ENCODE data around the gene LIF. TPM values are rescaled to one million over a fixed set of nuclear protein-coding genes. Genes with fewer than 3 reads are reported as not detected.
A peak's percentile ranks its signal among the peaks of the same experiment; 100 is the strongest.

LIF gene
- total RNA-seq, 1 donor from 2014 or later: 0.27 TPM

- intact Hi-C loops (cut with DNase I): loop anchor here (5.0 kb wide), 1 partner anchor 43 kb away; no protein-coding TSS in a partner anchor
- ATAC-seq: no peak
- DNase-seq (ENCODE audit: missing footprints): peak; percentile 17
Observed at GRCh38 chr22:30250039-30250565, 3.5 kb upstream of the LIF start.

DNA sequence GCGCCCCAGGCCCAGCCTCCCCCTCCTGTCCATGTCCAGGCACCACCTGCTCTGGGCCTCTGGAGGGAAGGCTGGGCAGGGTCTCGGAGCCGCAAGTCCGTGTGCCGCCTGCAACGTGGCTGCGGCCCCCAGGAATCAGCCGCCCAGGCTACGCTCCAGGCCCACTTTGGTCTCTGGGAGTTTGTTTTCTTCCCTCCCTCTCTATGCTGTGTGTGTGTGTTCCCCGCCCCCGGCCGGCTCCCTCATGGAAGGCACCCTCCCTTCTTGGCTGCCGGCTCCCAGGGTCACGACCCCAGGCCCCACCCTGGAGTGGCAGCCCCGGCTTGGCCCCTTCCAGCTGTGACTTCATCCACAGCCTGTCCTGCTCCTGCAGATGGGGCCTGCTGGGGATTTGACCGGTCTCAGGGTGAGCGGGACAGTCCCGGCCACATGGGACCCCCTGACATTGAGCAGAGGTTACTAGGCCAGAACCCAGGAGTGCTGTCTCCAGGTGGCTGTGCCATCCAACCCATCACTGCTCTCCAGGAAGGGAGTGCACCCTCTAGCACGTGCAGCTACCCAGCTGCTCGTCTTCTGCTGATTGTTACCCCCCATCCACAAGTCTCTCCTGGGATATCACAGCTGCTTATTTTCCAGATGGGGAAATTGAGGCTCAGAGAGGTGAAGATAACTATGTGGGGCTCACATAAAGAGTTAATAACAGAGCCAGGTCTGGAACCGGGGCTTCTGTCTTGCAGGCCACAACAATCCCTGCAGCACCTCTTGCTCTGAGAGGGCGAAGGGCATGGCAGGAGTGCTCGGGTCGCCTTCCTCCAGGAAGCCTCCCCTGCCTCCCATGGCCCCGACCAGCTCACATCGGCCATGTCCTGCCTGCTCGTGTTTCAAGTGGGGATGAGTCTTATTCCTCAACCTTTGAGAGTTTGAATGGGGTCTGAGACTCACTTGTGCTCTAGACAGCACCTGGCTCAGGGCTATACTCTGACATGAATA lies 2.8 kb upstream of the LIF start:
- intact Hi-C loops (cut with DNase I): loop anchor here (5.0 kb wide), 1 partner anchor 42 kb away; no protein-coding TSS in a partner anchor
- peak; percentile 85 for DNase-seq (ENCODE audit: missing footprints)
- ATAC-seq: peak; percentile 68

- peak; percentile 17 for DNase-seq (ENCODE audit: missing footprints)
- no peak for ATAC-seq
- intact Hi-C loops (cut with DNase I): no loop called here
Observed at GRCh38 chr22:30248484-30248883, 1.9 kb upstream of the LIF start.

DNA sequence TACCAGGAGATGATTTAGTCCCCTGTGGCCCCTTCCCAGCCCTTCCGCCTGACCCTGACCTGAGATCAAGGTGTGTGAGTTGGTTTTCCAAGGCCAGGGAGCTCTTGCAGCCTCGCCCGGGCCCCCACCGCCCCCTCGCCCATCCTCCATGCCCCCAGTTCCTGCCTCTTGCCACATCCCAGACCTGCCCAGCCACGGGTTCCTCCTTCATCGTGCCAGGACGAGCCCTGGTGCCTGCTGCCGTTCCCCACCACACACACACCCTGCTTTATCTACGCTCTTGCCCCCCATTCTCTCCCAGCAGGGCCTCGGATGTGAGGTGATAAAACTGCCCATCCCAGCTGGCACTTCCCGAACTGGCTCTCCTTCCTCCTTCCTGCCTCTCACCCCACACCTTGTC lies 1.4 kb upstream of the LIF start:
- intact Hi-C loops (cut with DNase I): no loop called here
- ATAC-seq (no peak), DNase-seq (ENCODE audit: missing footprints) (peak; percentile 26)

DNA sequence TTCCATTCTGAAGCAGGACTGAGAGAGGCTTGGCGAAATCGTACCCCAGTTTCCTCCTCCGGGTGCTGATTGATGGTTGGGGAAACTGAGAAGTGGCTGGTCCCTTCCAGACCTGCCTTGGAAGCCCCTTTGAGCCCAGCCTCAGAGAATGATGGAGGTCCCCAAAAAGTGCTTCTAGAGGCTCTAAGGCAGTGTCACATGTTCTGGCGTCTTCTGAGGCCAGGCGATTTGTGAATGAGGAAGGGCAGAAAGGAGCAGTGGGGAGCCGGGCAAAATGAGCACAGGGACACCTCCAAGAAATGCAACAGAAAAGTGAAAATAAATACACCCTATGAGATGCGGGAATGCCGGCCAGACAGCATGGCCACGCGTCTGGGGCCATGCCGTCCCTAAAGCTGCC lies 1.0 kb upstream of the LIF start:
- peak; percentile 5 for DNase-seq (ENCODE audit: missing footprints)
- no peak for ATAC-seq
- intact Hi-C loops (cut with DNase I): no loop called here

DNA sequence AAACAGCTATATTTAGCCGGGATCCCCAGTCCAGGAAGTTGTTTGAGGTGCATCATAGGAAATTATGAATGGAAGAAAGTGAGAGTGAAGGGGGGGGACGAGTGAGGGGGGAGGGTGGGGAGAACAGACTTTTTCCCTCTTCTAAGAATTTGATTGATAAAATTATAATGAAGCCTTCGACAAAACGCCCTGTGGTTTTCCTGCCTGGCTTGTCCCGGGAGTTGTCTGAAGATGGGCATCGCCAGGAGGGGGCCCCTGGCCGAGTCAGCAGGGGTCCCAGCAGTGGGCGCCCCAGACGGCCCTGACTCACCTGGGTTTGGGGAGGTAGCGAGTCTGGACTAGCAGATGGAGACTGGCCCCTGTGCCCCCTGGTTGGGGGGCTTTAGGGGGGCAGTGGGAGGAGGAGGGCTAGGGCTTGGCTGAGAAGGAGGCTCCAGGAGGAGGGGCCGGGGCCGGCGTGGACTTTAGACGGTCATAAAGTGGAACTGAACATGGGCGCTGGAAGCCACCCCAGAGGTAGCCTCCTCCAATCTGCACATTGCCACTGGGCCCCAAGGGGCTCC lies 336 bp upstream of the LIF start:
- DNase-seq (ENCODE audit: missing footprints) (peak; percentile 57), ATAC-seq (no peak)
- intact Hi-C loops (cut with DNase I): no loop called here

GRCh38 chr22:30245181-30245984 lies 1.2 kb downstream of the LIF start:
- intact Hi-C loops (cut with DNase I): no loop called here
- ATAC-seq (no peak), DNase-seq (ENCODE audit: missing footprints) (peak; percentile 41)

DNA sequence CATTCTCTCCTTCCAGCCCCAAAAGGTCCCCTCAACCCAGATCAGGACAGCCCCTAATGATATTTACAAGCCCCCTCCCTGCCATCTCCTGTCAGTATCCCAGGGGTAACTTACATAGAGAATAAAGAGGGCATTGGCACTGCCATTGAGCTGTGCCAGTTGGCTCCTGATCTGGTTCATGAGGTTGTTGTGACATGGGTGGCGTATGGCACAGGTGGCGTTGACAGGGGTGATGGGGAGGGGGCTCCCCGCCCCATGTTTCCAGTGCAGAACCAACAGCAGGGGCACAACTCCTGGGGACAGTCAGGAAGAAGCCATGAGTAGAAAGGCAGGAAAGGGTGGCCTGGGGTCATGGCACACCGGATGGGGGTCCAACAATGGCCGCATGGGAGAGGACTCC lies 1.9 kb downstream of the LIF start:
- no peak for ATAC-seq
- DNase-seq (ENCODE audit: missing footprints): peak; percentile 1
- intact Hi-C loops (cut with DNase I): no loop called here

DNA sequence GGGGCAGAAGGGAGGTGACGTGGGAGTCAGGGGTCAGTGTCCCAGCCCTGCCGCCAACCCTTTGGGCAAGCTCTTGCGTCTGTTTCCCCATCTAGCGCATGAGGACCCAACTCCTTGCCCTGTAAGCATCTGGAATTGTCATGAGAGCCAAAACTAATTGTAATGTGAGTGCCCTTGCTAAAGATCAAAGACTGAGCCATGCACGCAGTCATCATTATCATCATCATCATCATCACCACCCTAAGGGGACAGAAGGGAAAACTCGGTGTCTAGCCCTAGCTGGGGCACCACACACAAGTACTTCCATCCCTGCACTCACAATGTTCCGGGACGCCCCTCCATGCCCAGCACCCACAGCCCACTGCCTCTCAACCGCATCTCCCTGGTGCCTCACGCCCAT lies 2.5 kb downstream of the LIF start:
- ATAC-seq (no peak), DNase-seq (ENCODE audit: missing footprints) (no peak)
- intact Hi-C loops (cut with DNase I): no loop called here

GRCh38 chr22:30243661-30244060 lies 2.9 kb downstream of the LIF start:
- ATAC-seq: no peak
- intact Hi-C loops (cut with DNase I): no loop called here
- peak; percentile 52 for DNase-seq (ENCODE audit: missing footprints)

DNA sequence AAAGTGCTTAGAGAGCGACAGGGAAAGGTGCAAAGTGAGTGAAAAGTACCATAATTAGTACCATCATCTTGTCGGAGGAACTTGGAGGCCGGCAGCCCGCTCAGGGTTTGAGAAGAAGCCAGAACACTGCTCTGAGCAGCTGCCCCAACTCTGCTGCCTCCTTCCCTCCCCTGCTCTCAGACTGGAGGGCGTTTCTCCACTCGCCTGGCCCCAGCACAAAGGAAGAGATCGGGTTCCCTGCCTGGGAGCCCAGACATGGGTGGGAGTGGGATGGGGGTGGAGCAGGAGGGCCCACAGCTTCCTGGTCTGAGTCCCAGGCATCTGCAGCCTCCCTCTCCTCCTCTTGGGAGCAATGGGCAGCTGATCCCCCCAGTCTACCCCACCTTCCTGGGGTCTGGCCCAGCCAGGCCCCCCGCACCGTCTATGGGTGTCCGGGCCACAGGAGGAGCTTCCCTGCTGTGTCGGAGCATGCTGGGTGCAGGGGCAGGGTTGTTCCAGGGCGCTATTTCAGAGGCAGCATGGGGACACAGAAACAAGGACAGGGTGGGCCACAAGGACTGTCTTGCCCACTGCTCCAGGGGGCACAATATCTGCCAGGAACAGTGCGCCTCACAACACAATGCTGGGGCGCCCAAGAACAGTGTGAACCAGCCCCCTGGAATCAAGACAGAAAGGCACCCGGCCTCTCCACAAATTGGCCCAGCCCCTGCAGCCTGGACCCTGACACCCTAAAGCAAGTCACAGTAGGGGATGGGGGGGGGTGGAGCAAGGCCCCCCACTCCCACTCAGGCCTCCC lies 4.8 kb downstream of the LIF start:
- ATAC-seq (no peak), DNase-seq (ENCODE audit: missing footprints) (peak; percentile 53)
- intact Hi-C loops (cut with DNase I): no loop called here

GRCh38 chr22:30240541-30241417 lies 5.8 kb downstream of the LIF start:
- intact Hi-C loops (cut with DNase I): no loop called here

DNA sequence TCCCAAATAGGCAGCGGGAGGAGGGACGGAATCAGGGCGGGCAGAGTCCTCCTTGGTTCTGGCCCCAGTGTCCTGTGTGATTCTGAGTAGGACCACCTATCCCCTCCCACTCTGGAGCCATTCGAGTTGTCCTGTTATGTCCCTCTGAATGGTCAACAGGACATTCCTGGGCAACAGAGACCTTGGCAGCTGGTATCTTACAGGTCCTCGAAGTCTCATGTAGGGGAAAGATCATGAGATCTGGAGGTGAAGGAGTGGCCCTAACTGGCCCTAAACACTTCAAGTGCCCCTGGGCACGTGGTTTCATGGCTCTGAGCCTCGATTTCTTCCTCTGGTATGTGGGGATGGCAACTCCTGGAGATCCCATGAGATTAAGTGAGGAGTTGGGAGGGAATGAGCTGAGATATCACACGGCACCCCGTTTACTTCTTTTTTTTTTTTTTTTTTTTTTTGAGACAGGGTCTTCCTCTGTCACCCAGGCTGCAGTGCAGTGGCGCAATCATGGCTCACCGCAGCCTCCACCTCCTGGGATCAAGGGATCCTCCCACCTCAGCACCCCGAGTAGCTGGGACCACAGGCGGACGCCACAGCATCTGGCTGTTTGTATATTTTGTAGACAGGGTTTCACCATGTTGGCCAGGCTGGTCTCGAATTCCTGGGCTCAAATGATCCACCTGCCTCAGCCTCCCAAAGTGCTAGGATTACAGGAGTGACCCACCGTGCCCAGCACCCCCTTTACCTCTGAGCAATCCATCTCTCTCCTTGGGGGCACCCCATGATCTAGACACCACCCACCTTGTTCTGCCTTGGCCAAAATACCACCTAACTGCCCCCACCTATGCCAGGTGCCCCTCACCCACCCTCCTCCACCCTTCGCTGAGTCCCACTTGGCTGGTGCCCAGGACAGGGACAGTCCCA lies 6.8 kb downstream of the LIF start:
- ATAC-seq (no peak), DNase-seq (ENCODE audit: missing footprints) (no peak)
- intact Hi-C loops (cut with DNase I): no loop called here

More at GRCh38 chr22:30240541-30241417, 5.8 kb downstream of the LIF start:
- ATAC-seq: no peak
- DNase-seq (ENCODE audit: missing footprints): peak; percentile 4

DNA sequence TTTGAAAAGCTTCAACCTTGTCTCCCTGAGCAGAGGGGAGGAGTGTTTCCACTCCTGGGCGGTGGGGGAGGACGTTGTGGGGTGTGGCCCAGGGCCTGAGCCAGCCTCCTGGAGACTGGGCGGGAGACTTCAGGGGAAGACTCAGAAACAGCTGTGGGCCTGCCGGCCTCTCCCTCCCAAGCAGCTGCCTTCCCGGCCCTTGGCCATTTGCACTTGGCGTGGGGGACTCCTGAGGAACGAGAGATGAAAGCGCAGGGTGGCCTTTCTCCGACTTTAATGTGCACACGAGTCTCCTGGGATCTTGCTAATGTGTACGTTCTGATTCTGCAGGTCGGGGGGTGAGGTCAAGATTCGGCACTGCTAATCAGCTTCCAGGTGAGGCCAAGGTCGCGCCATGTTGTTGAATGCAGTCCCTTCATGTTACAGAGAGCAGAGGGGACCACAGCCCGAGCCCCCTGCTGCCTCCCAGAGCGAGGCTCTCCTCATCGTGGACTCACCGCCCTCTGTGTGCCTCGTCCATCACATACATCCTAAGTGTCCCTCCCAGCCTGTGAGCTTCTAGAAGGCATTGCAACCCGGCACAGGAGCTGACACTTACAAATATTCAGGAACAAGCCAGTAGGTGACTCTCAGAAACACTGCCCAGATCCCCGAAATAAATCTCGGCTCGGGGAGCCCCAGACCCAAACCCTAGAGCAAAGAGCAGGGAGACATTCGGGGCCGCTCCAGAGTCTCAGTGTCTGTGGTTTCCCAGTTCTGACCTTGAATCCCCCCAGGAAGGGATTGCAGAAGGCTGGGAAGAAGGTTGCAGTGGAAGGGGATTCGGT lies 7.7 kb downstream of the LIF start:
- ATAC-seq: peak; percentile 84

DNA sequence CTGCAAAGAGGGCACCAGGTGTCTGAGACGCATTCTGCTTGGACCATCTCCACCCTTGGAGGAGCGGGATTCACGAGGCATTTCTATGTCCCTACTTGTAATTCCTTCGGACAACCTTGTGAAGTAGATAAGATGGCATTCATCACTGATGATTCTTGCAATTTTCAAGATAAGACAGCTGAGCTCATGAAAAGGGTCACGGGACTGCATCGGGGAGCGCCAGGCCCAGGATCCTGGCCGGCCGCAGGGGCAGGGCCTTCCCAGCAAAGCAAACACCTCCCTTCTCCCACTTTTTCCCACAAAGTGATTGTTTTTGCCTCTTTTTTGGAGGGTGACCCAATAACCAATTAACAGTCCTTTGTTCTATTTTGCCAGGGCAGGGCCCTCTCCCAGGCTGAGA lies 8.4 kb downstream of the LIF start:
- no peak for DNase-seq (ENCODE audit: missing footprints)
- ATAC-seq: no peak
- intact Hi-C loops (cut with DNase I): no loop called here

More for the DNA sequence above, 7.7 kb downstream of the LIF start:
- intact Hi-C loops (cut with DNase I): no loop called here
- no peak for DNase-seq (ENCODE audit: missing footprints)

- DNase-seq (ENCODE audit: missing footprints) (no peak), ATAC-seq (no peak)
- intact Hi-C loops (cut with DNase I): no loop called here
Observed at GRCh38 chr22:30236875-30237274, 9.7 kb downstream of the LIF start.
